ENCODE data around the gene REXO2. TPM values are rescaled to one million over a fixed set of nuclear protein-coding genes. Genes with fewer than 3 reads are reported as not detected.

The REXO2 gene
- total and polyA plus RNA-seq, 2 donors (not counting 1 experiment from before 2014, with no cell fraction given) = 27.7 to 37.2 TPM

DNA sequence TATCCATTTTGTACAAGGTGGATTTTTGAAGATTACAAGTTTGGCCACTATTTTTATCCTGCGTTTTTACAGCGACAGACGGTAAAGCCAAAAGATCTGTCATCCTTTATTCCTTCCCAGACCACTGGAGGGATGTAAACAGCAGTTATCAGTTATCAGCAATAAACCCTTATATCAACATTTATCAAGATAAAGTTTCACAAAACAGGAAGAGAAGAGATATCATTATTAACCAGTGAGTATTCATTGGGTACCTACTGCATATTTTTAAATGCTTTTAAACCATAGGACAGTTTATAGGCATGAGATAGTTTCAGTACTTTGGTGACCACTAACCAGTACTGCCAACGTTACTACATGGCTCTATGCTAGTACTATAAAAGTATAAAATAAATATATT is 5.9 kb upstream of the REXO2 start:
- no peak for TF ChIP-seq EZH2 (IDR thresholded peaks at IDR 0.05; ENCODE audit: borderline replicate concordance, insufficient read depth, low read depth, low read length, poor library complexity, severe bottlenecking)
- TF ChIP-seq, protein P1, sequence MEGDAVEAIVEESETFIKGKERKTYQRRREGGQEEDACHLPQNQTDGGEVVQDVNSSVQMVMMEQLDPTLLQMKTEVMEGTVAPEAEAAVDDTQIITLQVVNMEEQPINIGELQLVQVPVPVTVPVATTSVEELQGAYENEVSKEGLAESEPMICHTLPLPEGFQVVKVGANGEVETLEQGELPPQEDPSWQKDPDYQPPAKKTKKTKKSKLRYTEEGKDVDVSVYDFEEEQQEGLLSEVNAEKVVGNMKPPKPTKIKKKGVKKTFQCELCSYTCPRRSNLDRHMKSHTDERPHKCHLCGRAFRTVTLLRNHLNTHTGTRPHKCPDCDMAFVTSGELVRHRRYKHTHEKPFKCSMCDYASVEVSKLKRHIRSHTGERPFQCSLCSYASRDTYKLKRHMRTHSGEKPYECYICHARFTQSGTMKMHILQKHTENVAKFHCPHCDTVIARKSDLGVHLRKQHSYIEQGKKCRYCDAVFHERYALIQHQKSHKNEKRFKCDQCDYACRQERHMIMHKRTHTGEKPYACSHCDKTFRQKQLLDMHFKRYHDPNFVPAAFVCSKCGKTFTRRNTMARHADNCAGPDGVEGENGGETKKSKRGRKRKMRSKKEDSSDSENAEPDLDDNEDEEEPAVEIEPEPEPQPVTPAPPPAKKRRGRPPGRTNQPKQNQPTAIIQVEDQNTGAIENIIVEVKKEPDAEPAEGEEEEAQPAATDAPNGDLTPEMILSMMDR (IDR thresholded peaks at IDR 0.05) = no peak
- H3K36me3 ChIP-seq (replicated peaks in 1 of 2; ENCODE audit: control extremely low read depth in 1 of 2, control insufficient read depth in 1 of 2, extremely low read depth in 1 of 2, insufficient read depth in 2 of 2, low read length in 1 of 2) = no peaks in the 10 kb centered on the region
- Mint-ChIP-seq H3K4me3 (no peak overlapping the region), H3K4me1 (no peaks in the 10 kb centered on the region), H3K27me3 (no peaks in the 10 kb centered on the region), H3K27ac (no peak overlapping the region), H3K9me3 (ENCODE audit: insufficient read depth) (no peaks in the 10 kb centered on the region)
- ChIA-PET CTCF (no interaction called here), POLR2A (no interaction called here)
- no peaks in the 10 kb centered on the region for H4K20me1 ChIP-seq (ENCODE audit: control insufficient read depth, insufficient read depth, low read length, poor library complexity, severe bottlenecking)
- WGBS (ENCODE audit: insufficient coverage) = no CpG with 5 or more reads among the region's 4 CpGs
- ATAC-seq (ENCODE audit: low read depth) (no peak), DNase-seq (no peak)
- no peak overlapping the region for H3K4me3 ChIP-seq (ENCODE audit: control extremely low read depth in 1 of 5, extremely low read depth in 1 of 5, insufficient read depth in 1 of 5, low read depth in 2 of 5, low read length in 4 of 5)
- no peaks in the 10 kb centered on the region for H3K27me3 ChIP-seq (replicated peaks in 1 of 4; ENCODE audit: control extremely low read depth in 1 of 4, control insufficient read depth in 3 of 4, insufficient read depth in 4 of 4, low read length in 3 of 4)
- H3K9ac ChIP-seq (ENCODE audit: low read length) = no peak overlapping the region
- intact Hi-C loops (cut with micrococcal nuclease) = loop anchor here (10.0 kb wide), 1 partner anchor 1119 kb away; the partner anchor contains the start of gene TTC12
- no peak overlapping the region for H3K27ac ChIP-seq (ENCODE audit: low read length in 2 of 2)
- no peak overlapping the region for H3K4me2 ChIP-seq (replicated peaks; ENCODE audit: low read depth, low read length, poor library complexity, severe bottlenecking)
- H3K79me2 ChIP-seq (ENCODE audit: control insufficient read depth, insufficient read depth, low read length) = no peaks in the 10 kb centered on the region
- H3K9me3 ChIP-seq (ENCODE audit: control extremely low read depth in 1 of 3, control insufficient read depth in 2 of 3, insufficient read depth in 1 of 3, low read length in 2 of 3) = no peaks in the 10 kb centered on the region
- H2AFZ ChIP-seq (ENCODE audit: insufficient read depth, low read depth, low read length, poor library complexity, severe bottlenecking) = no peak overlapping the region
- H3K4me1 ChIP-seq (ENCODE audit: control insufficient read depth in 2 of 2, insufficient read depth in 2 of 2, low read length in 2 of 2) = no peaks in the 10 kb centered on the region

GRCh38 chr11:114438303-114438702 is 964 bp upstream of the REXO2 start:
- Histone ChIP-seq H3K27ac (ENCODE audit: low read length in 2 of 2) (no peak overlapping the region), H3K27me3 (replicated peaks in 1 of 4; ENCODE audit: control extremely low read depth in 1 of 4, control insufficient read depth in 3 of 4, insufficient read depth in 4 of 4, low read length in 3 of 4) (no peaks in the 10 kb centered on the region), H3K4me2 (replicated peaks; ENCODE audit: low read depth, low read length, poor library complexity, severe bottlenecking) (no peak overlapping the region), H3K79me2 (ENCODE audit: control insufficient read depth, insufficient read depth, low read length) (peaks cover 19% of the 10 kb centered on the region), H2AFZ (ENCODE audit: insufficient read depth, low read depth, low read length, poor library complexity, severe bottlenecking) (peak overlapping the region; percentile 99), H3K36me3 (replicated peaks in 1 of 2; ENCODE audit: control extremely low read depth in 1 of 2, control insufficient read depth in 1 of 2, extremely low read depth in 1 of 2, insufficient read depth in 2 of 2, low read length in 1 of 2) (no peaks in the 10 kb centered on the region), H3K4me3 (ENCODE audit: control extremely low read depth in 1 of 5, extremely low read depth in 1 of 5, insufficient read depth in 1 of 5, low read depth in 2 of 5, low read length in 4 of 5) (no peak overlapping the region), H3K9ac (ENCODE audit: low read length) (no peak overlapping the region), H3K4me1 (ENCODE audit: control insufficient read depth in 2 of 2, insufficient read depth in 2 of 2, low read length in 2 of 2) (peaks cover 12 to 13% of the 10 kb centered on the region in 2 donors), H3K9me3 (ENCODE audit: control extremely low read depth in 1 of 3, control insufficient read depth in 2 of 3, insufficient read depth in 1 of 3, low read length in 2 of 3) (no peaks in the 10 kb centered on the region), H4K20me1 (ENCODE audit: control insufficient read depth, insufficient read depth, low read length, poor library complexity, severe bottlenecking) (no peaks in the 10 kb centered on the region)
- ATAC-seq (ENCODE audit: low read depth) (no peak), DNase-seq (no peak)
- intact Hi-C loops (cut with micrococcal nuclease) = loop anchor here (10.0 kb wide), 1 partner anchor 1124 kb away; the partner anchor contains the start of gene TTC12
- TF ChIP-seq EZH2 (IDR thresholded peaks at IDR 0.05; ENCODE audit: borderline replicate concordance, insufficient read depth, low read depth, low read length, poor library complexity, severe bottlenecking) = no peak
- TF ChIP-seq, protein P1 (IDR thresholded peaks at IDR 0.05) = no peak
- H3K4me1 Mint-ChIP-seq = peaks cover 25% of the 10 kb centered on the region
- 100% methylated on average over 4 of the region's 6 CpGs for WGBS (ENCODE audit: insufficient coverage)
- H3K4me3 Mint-ChIP-seq = no peak overlapping the region
- H3K27me3 Mint-ChIP-seq = no peaks in the 10 kb centered on the region
- no peaks in the 10 kb centered on the region for H3K9me3 Mint-ChIP-seq (ENCODE audit: insufficient read depth)
- CTCF ChIA-PET = interaction anchor here (0.9 kb wide), 1 partner anchor 38 kb away, joined by 3 read pairs; the partner anchor contains the start of genes C11orf71 and RBM7
- no peak overlapping the region for H3K27ac Mint-ChIP-seq
- POLR2A ChIA-PET = no interaction called here
